Stimulated activated CD4-positive, alpha-beta T cell treated with anti-CD3 and anti-CD28 coated beads, TNF-alpha, amount 100 ng/mL, for 1 hour (primary cell): ENCODE results near the gene MEI1.
"Not testable (repeated sequence)": the region's sequence is repeated elsewhere in the genome, so short reads cannot be mapped to it uniquely, and the experiment has no call there.

Source experiments
- DNase-seq, 3 donors: peaks; one replicate each; pipeline ENCODE4 v3.0.0-alpha.2; 2020; ENCODE audit warnings: low read depth in 3 of 3, low spot score in 1 of 3

MEI1 gene

GRCh38 chr22:41699264-41700107 is at the start of gene MEI1:
TSS of gene MEI1 (plus strand) at chr22:41699503. CDS start at chr22:41699539, 36 bp downstream.
- DNase-seq: peak; percentile 84 to 88 (median 88)

- DNase-seq: no peak
These were observed 49.1 kb upstream of the MEI1 start for GRCh38 chr22:41650229-41650628.

- no peak for DNase-seq
These were observed 48.5 kb upstream of the MEI1 start for GRCh38 chr22:41650821-41651220.

GRCh38 chr22:41654322-41654721 is 45.0 kb upstream of the MEI1 start:
- DNase-seq: no peak

GRCh38 chr22:41656556-41656955 is 42.7 kb upstream of the MEI1 start:
- DNase-seq: no peak

- DNase-seq: no peak
These were observed 41.6 kb upstream of the MEI1 start for GRCh38 chr22:41657709-41658108.

- DNase-seq: no peak
These were observed 40.4 kb upstream of the MEI1 start for GRCh38 chr22:41658869-41659268.

- no peak for DNase-seq
These were observed 39.4 kb upstream of the MEI1 start for GRCh38 chr22:41659941-41660340.

GRCh38 chr22:41660416-41660815 is 38.9 kb upstream of the MEI1 start:
- no peak for DNase-seq

- DNase-seq: no peak
These were observed 38.2 kb upstream of the MEI1 start for GRCh38 chr22:41661088-41661487.

GRCh38 chr22:41661713-41662112 is 37.6 kb upstream of the MEI1 start:
- DNase-seq: no peak

GRCh38 chr22:41663594-41663993 is 35.7 kb upstream of the MEI1 start:
- not testable (repeated sequence) for DNase-seq

- no peak for DNase-seq
These were observed 34.8 kb upstream of the MEI1 start for GRCh38 chr22:41664490-41664889.

- DNase-seq: no peak
These were observed 34.4 kb upstream of the MEI1 start for GRCh38 chr22:41664951-41665350.

GRCh38 chr22:41668971-41669911 is 30.1 kb upstream of the MEI1 start:
- DNase-seq: no peak

GRCh38 chr22:41672096-41672495 is 27.2 kb upstream of the MEI1 start:
- not testable (repeated sequence) for DNase-seq

- no peak for DNase-seq
These were observed 26.4 kb upstream of the MEI1 start for GRCh38 chr22:41672780-41673509.

- DNase-seq: no peak
These were observed 24.4 kb upstream of the MEI1 start for GRCh38 chr22:41674846-41675340.

- DNase-seq: no peak
These were observed 23.2 kb upstream of the MEI1 start for GRCh38 chr22:41676134-41676533.

- DNase-seq: no peak
These were observed 17.7 kb upstream of the MEI1 start for GRCh38 chr22:41681616-41682015.
